Right lobe of liver (tissue), 4 donors: ENCODE results near the gene C3orf80.

ENCODE experiments used
- POLR2A ChIP-seq: fragments of 450-650 bp; IDR thresholded peaks from one replicate; pipeline ENCODE4 v1.6.1; 2017; ENCODE audit warnings: antibody characterized with exemption, mild to moderate bottlenecking
- TF ChIP-seq, protein P1 (sequence below), 4 donors: fragments of 200-600 bp in 3 of 4; fragments of 450-650 bp in 1 of 4; IDR thresholded peaks; one replicate each; pipeline versions ENCODE4 v1.5.1 to v1.8.0; 2016 to 2022; ENCODE audit warnings: antibody characterized with exemption in 4 of 4, mild to moderate bottlenecking in 2 of 4
- donor health status: DM: no; HTN: no; CAD: no.
- donor health status: DM: no; HTN: no; CAD: no.
- donor health status: DM: no; HTN: yes; CAD: no.

DNA sequence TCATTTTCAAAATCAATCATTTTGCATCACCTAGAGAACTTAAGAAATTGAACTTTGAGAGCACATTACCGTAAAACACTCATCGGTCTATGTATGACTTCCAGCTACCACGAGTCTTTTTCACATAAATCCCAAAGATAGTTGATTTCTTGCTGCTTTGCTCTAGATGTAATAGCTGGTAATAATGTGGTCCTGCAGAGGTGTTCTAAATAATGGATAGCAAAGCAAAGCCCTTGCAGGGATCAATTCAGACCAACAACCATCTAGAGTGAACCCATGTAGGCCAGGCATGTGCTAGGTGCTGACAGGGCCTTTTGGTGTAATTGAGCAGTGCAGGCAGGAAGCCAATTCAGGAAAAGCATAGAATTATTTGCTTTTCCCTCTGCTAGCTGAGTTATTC lies 26.1 kb upstream of the C3orf80 start:
- TF ChIP-seq, protein P1, sequence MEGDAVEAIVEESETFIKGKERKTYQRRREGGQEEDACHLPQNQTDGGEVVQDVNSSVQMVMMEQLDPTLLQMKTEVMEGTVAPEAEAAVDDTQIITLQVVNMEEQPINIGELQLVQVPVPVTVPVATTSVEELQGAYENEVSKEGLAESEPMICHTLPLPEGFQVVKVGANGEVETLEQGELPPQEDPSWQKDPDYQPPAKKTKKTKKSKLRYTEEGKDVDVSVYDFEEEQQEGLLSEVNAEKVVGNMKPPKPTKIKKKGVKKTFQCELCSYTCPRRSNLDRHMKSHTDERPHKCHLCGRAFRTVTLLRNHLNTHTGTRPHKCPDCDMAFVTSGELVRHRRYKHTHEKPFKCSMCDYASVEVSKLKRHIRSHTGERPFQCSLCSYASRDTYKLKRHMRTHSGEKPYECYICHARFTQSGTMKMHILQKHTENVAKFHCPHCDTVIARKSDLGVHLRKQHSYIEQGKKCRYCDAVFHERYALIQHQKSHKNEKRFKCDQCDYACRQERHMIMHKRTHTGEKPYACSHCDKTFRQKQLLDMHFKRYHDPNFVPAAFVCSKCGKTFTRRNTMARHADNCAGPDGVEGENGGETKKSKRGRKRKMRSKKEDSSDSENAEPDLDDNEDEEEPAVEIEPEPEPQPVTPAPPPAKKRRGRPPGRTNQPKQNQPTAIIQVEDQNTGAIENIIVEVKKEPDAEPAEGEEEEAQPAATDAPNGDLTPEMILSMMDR (IDR thresholded peaks at IDR 0.05), result no peak
- no peak for TF ChIP-seq POLR2A
